IPS-NIHi7 (cell line): ENCODE measurements around the gene UPK1A.
"Not testable (repeated sequence)": the region's sequence is repeated elsewhere in the genome, so short reads cannot be mapped to it uniquely, and the experiment has no call there.

ENCODE experiments used
- DNase-seq: peaks from one replicate; pipeline ENCODE4 v3.0.0; 2012; ENCODE audit warnings: mixed read lengths; ENCODE audit errors: extremely low spot score

UPK1A gene

DNA sequence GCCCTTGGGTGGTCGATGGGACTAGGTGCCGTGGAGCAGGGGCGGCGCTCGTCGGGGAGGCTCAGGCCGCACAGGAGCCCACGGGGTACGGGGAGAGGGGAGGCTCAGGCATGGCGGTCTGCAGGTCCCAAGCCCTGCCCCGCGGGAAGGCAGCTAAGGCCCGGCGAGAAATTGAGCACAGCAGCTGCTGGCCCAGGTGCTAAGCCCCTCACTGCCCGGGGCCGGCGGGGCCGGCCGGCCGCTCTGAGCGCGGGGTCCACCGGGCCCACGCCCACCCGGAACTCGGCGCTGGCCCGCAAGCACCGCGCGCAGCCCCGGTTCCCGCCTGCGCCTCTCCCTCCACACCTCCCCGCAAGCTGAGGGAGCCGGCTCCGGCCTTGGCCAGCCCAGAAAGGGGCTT, 24.8 kb downstream of the UPK1A start:
- not testable (repeated sequence) for DNase-seq

GRCh38 chr19:35692010-35692409, 25.7 kb downstream of the UPK1A start:
- no peak for DNase-seq

DNA sequence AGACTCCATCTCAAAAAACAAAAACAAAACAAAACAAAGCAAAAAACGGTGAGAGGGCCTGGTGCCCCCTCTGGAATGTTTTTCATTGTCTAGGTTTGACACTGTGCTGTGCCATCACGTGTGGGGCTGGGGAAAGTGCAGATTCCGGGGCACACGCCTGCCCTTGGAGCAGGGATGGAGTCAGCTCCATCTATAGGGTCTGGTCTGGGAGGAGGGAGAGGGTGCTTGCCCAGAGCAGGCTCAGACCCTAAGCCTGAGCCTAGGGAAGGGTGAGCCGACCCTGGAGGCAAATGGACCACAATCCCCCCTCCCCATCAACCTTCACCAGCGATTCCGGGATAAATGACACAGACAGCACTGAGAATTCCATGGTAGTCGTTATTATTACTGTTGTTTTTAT, 27.1 kb downstream of the UPK1A start:
- no peak for DNase-seq

- DNase-seq, result peak; percentile 88
These were observed 27.7 kb downstream of the UPK1A start for GRCh38 chr19:35693835-35694599.

DNA sequence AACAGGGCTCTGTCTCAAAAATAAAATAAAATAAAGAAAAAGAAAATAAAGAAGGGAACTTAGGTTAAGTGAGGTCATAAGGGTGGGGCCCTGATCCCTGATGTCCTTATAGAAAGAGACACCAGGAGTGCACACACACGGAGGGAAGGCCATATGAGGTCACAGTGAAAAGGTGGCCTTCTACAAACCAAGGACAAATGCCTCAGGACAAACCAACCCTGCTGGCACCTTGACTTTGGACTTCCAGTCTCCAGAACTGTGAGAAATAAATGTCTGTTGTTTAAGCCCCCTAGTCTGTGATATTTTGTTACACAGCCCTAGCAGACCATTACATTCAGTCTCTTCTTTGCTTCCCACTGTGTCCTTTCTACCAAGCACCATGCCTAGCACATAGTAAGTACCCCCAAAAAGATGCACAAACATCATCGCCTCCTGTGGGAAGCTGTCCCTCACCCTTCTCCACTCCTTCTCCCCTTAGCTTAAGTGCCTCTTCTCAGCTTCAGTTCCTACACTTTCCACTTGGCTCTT, 29.6 kb downstream of the UPK1A start:
- no peak for DNase-seq

- no peak for DNase-seq
These were observed 30.5 kb downstream of the UPK1A start for GRCh38 chr19:35696835-35697234.

DNA sequence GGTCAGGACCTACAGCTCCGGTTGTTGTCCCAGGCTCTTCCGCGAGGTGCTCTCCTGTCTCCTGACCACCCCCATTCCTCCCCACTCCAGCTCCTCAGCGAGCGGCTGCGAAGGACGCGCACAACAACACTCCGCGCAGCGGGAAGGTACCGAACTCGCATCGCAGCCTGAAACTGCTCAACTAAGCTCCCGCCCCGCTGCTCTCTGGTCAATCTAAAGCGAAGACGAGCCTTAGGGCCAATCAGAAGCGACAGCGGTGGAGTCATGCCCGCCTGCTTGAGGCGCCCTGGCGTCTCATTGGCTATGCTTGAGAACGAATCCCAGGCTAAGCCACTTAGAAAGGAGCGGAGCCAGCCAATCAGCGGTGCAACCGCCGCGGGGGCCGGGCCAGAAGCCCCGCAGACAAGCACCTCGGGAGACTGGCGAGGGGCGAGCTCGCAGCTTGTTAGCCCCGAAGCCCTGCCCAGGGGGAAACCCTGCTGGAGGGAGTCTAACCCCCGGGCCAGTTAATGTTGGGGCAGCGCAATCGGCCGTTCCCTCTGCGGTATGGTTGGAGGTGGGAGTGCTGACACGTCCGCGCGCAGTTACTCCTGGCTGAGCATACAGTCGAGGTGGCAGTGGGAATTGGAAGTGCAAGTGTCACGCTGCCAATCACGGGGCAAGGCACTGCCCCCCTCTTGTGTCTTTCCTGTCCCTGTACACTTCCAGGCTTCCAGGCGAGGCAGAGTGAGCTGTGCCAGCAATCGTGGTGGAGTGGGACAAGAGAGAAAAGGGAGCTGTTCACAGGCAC, 36.1 kb downstream of the UPK1A start:
- DNase-seq, result peak; percentile 97

GRCh38 chr19:35703343-35703742, 37.0 kb downstream of the UPK1A start:
- DNase-seq, result no peak

DNA sequence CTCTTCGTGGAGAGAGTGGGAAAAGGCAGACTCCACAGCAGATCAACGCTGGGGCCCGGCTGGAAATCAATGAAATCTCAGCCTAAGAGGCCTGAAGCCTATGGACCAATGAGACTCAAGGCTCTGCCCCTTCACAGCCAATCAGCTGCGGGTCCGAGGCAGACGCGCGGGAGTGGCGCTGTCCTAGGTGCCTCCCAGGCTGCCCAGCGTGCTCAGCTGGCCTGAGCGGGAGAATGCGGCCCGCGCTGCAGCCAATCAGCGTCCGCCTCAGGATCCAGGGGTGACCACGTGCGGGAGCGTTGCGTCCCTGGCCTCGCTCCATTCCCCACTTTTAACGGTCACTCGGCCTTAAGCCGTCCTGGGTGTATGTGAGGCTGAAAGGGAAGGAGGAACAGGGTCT, 37.9 kb downstream of the UPK1A start, which contains the start of gene ZBTB32:
Gene ZBTB32, plus strand, starts transcription at position 341 of the 400 bp plus-strand sequence. CDS start 10,069 bp downstream, outside the sequence.
- peak; percentile 90 for DNase-seq

DNA sequence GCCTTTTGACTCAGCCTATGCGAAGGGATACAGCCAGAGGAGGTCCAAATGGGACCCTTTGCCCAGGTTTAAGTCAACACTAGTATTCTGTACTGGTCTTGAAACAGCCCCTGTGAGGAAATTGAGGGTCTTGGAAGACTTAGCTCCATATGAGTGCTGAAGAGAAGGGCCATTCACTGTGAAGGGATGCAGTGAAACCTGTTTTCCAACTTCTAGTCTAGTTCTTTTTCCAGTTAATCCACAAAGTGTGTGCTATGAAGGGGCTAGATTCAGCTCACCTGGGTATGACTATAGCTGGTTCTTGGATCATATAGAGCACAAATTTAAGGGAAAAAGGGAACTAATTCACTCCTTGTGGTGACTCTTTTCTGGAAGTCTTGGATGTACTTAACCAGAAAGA, 42.1 kb downstream of the UPK1A start:
- DNase-seq, result no peak

DNA sequence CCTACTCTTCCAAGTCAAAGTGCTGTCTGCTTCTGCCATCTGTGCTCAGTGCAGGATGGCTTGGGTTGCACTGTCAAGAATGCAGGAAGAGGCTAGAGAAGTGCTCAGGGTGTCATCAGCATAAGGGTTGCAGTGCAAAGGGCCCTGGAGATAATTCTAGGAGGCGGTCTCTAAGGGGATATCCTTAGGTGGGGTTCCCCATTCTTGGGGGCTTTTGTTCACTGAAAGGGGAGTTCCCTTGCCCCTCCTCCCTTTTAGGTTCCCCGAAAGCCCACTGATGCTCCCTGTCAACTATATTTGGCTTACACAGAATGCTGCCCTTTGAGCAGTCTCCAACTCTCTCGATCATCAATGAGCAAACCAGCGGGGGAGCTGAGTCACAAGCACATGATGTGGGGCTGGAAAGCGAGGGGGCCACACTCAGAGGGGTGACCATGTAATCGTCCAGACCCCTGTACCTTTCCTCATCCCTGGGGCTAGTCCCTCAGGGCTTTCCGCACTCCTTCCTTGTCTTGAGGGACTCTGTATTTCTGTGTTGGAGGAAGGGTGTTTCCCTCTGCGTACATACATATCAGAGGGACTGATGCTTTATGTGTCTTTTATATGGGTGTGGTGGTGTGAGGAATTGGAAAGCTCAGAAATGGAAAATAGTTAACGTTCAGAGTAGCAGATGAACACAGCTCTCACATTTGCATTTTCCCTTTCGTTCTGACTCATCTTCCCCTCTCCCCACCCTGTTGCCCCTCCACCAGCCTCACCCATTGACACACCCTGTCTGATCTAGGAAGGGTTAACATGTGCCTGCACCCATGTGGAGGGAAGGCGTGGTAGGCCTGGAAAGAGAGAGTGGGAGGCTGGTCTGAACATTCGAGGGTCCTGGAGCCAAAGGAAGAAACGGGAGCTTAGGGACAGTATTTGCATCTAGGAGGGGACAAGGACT, 44.7 kb downstream of the UPK1A start:
- DNase-seq, result no peak

GRCh38 chr19:35712567-35713505, 46.5 kb downstream of the UPK1A start:
- peak; percentile 29 for DNase-seq

GRCh38 chr19:35713506-35713850, 47.2 kb downstream of the UPK1A start:
- no peak for DNase-seq

DNA sequence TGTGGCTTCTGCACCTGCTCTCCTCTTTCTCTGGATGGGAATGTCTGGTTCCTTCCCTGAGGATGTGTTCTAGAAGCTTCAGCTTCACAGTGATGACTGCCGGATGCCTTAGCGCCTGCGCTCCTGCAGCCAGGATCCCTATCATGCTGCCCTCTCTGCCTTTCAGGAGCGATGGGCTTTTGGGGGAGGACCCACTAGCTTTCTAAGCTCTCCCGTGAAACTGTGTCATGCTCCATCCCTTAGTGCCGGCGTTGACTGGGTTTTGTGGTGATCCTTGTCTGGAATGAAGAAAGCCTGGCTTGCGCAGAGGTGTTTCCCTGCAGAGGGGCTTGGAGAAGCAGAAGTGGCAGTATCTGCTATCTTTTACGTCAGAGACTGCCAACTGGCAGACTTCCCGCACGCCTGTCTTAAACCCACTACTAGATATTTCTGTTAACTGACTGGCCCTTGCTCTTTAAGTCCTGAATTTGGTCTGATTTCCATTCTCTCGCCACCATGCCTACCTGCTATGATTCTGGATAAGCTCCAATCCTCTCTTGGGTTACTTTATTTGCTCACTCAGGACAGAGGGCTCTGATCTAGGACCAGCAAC, 47.7 kb downstream of the UPK1A start:
- DNase-seq, result no peak

- peak; percentile 22 for DNase-seq
These were observed 48.5 kb downstream of the UPK1A start for GRCh38 chr19:35714601-35715354.

DNA sequence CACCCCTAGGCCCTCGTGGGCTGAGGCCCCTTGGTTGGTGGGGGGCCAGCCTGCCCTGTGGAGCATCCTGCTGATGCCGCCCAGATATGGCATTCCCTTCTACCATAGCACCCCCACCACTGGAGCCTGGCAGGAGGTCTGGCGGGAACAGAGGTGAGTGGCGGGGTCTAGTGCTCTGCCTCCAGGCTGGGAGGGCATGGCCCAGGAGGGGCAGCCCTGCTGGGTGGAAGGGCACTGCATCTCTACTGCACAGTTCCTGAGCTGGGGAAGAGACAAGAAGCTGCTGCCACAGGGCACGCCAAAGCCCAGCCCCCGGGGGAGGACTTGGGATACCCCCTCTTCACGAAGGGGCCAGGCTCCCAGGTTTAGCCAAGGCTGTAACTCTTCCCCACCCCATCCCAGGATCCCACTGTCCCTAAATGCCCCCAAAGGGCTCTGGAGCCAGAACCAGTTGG, 49.1 kb downstream of the UPK1A start:
- no peak for DNase-seq

DNA sequence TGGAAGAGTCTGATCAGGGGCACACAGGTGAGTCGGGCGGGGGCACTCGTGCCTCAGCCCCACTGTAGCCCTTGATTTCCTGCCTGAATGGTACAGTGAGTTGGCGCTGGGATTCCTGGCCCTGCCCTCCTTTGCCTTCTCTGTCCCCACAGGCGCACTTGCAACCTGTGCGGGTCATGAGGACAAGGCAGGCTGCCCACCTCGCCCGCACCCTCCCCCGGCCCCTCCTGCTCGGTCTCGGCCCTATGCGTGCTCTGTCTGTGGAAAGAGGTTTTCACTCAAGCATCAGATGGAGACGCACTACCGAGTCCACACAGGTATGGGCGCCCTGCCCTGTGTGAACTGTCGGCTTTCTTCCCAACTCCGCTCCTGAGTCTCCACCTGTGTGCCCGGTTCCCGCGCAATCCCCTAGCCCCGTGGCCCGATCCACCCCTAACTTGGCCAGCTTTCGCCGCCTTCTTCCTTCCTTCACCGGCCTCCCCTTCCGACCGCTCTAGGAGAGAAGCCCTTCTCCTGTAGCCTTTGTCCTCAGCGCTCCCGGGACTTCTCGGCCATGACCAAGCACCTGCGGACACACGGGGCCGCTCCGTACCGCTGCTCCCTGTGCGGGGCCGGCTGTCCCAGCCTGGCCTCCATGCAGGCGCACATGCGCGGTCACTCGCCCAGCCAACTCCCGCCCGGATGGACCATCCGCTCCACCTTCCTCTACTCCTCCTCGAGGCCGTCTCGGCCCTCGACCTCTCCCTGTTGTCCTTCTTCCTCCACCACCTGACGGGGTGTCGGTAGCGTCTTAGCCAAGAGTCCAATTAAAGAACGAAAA, 49.9 kb downstream of the UPK1A start:
- peak; percentile 69 for DNase-seq
